Glutamatergic neuron (in vitro differentiated cells): ENCODE data around the gene CDC25B. TPM values are rescaled to one million over a fixed set of nuclear protein-coding genes. Genes with fewer than 3 reads are reported as not detected.
A peak's percentile ranks its signal among the peaks of the same experiment; 100 is the strongest.

ENCODE experiments used
- DNase-seq: peaks from one replicate; pipeline ENCODE4 v3.0.0; 2022
- H3K27ac Mint-ChIP-seq: one replicate; pipeline ENCODE4 v1.8.0; 2020; ENCODE audit warnings: mild to moderate bottlenecking, mixed read lengths, inconsistent platforms; ENCODE audit not compliant: unreplicated experiment
- H3K27me3 Mint-ChIP-seq: one replicate; pipeline ENCODE4 v1.8.0; 2020; ENCODE audit warnings: mild to moderate bottlenecking, moderate library complexity, mixed read lengths, inconsistent platforms; ENCODE audit not compliant: unreplicated experiment
- H3K36me3 Mint-ChIP-seq: one replicate; pipeline ENCODE4 v1.8.0; 2020; ENCODE audit warnings: mild to moderate bottlenecking, mixed read lengths, inconsistent platforms; ENCODE audit not compliant: unreplicated experiment
- H3K4me1 Mint-ChIP-seq: one replicate; pipeline ENCODE4 v1.8.0; 2020; ENCODE audit warnings: mild to moderate bottlenecking, low read depth, mixed read lengths, inconsistent platforms; ENCODE audit not compliant: unreplicated experiment
- H3K4me3 Mint-ChIP-seq: one replicate; pipeline ENCODE4 v1.8.0; 2020; ENCODE audit warnings: mild to moderate bottlenecking, mixed read lengths, inconsistent platforms; ENCODE audit not compliant: unreplicated experiment
- H3K9me3 Mint-ChIP-seq: one replicate; pipeline ENCODE4 v1.8.0; 2020; ENCODE audit warnings: mild to moderate bottlenecking, moderate library complexity, mixed read lengths, inconsistent platforms; ENCODE audit not compliant: unreplicated experiment
- CTCF ChIP-seq: fragments of 200-600 bp; sonication (generic); IDR thresholded peaks from one replicate; pipeline ENCODE4 v1.5.0; 2021; ENCODE audit not compliant: partially characterized antibody, unreplicated experiment
- total RNA-seq: library from RNA; stranded (reverse); fragmentation: NEBNext Ultra II Directional; extraction: Animal tissue kit (Norgen Biotek cat#: 25700); gene quantifications from one replicate; pipeline ENCODE4 v1.2.1, GENCODE V29; 2021; ENCODE audit not compliant: unreplicated experiment

Gene CDC25B
- total RNA-seq, 1 donor from 2014 or later = 27.6 TPM

GRCh38 chr20:3798908-3799248 lies 2.8 kb downstream of the CDC25B start:
- H3K27me3 Mint-ChIP-seq = peaks cover 17% of the 10 kb centered on the region
- DNase-seq = no peak
- H3K4me3 Mint-ChIP-seq = no peak overlapping the region
- peaks cover 13% of the 10 kb centered on the region for H3K9me3 Mint-ChIP-seq
- TF ChIP-seq CTCF = no peak
- peak overlapping the region; percentile 28 for H3K27ac Mint-ChIP-seq
- H3K36me3 Mint-ChIP-seq = peaks cover 7% of the 10 kb centered on the region
- peaks cover 39% of the 10 kb centered on the region for H3K4me1 Mint-ChIP-seq

- Mint-ChIP-seq H3K27me3 (peaks cover 17% of the 10 kb centered on the region), H3K27ac (peak overlapping the region; percentile 48), H3K9me3 (peaks cover 14% of the 10 kb centered on the region), H3K4me3 (peak overlapping the region; percentile 64), H3K36me3 (peaks cover 7% of the 10 kb centered on the region), H3K4me1 (peaks cover 47% of the 10 kb centered on the region)
- TF ChIP-seq CTCF = no peak
- no peak for DNase-seq
Observed at GRCh38 chr20:3800256-3800877, 4.3 kb downstream of the CDC25B start.

GRCh38 chr20:3800878-3801260 lies 4.8 kb downstream of the CDC25B start:
- Mint-ChIP-seq H3K4me3 (no peak overlapping the region), H3K4me1 (peaks cover 50% of the 10 kb centered on the region), H3K36me3 (peaks cover 7% of the 10 kb centered on the region), H3K27ac (no peak overlapping the region), H3K9me3 (peaks cover 14% of the 10 kb centered on the region), H3K27me3 (peaks cover 17% of the 10 kb centered on the region)
- TF ChIP-seq CTCF = no peak
- no peak for DNase-seq

- DNase-seq = no peak
- Mint-ChIP-seq H3K27ac (no peak overlapping the region), H3K4me3 (no peak overlapping the region), H3K4me1 (peaks cover 53% of the 10 kb centered on the region), H3K27me3 (peaks cover 17% of the 10 kb centered on the region), H3K9me3 (peaks cover 14% of the 10 kb centered on the region), H3K36me3 (peaks cover 7% of the 10 kb centered on the region)
- no peak for TF ChIP-seq CTCF
Observed at GRCh38 chr20:3801299-3801698, 5.2 kb downstream of the CDC25B start.

- peaks cover 14% of the 10 kb centered on the region for H3K9me3 Mint-ChIP-seq
- TF ChIP-seq CTCF = no peak
- peaks cover 7% of the 10 kb centered on the region for H3K36me3 Mint-ChIP-seq
- H3K4me3 Mint-ChIP-seq = no peak overlapping the region
- no peak overlapping the region for H3K27ac Mint-ChIP-seq
- H3K4me1 Mint-ChIP-seq = peaks cover 55% of the 10 kb centered on the region
- DNase-seq = no peak
- peaks cover 17% of the 10 kb centered on the region for H3K27me3 Mint-ChIP-seq
Observed at GRCh38 chr20:3801846-3802245, 5.7 kb downstream of the CDC25B start.
